ENCODE results near the gene CORO1C.

CORO1C gene

GRCh38 chr12:108606492-108606891 is 124.8 kb downstream of the CORO1C start:
- Histone ChIP-seq H3K4me3 (no peak overlapping the region), H3K27ac (no peak overlapping the region)
- no peak for TF ChIP-seq CTCF (IDR thresholded peaks at IDR 0.05)
- no peak for DNase-seq (ENCODE audit: low spot score)

- no peak for DNase-seq (ENCODE audit: low spot score)
- no peak overlapping the region for H3K4me3 ChIP-seq
- no peak for TF ChIP-seq CTCF (IDR thresholded peaks at IDR 0.05)
- H3K27ac ChIP-seq: no peak overlapping the region
Observed at GRCh38 chr12:108605690-108606406, 125.5 kb downstream of the CORO1C start.

- H3K27ac ChIP-seq: no peak overlapping the region
- no peak for DNase-seq (ENCODE audit: low spot score)
- H3K4me3 ChIP-seq: no peak overlapping the region
- no peak for TF ChIP-seq CTCF (IDR thresholded peaks at IDR 0.05)
Observed at GRCh38 chr12:108605000-108605689, 126.2 kb downstream of the CORO1C start.

GRCh38 chr12:108604208-108604941 is 126.9 kb downstream of the CORO1C start:
- no peak for DNase-seq (ENCODE audit: low spot score)
- no peak for TF ChIP-seq CTCF (IDR thresholded peaks at IDR 0.05)
- Histone ChIP-seq H3K4me3 (no peak overlapping the region), H3K27ac (no peak overlapping the region)

- no peak for DNase-seq (ENCODE audit: low spot score)
- no peak overlapping the region for H3K4me3 ChIP-seq
- TF ChIP-seq CTCF (IDR thresholded peaks at IDR 0.05): no peak
- no peak overlapping the region for H3K27ac ChIP-seq
Observed at GRCh38 chr12:108603743-108604142, 127.6 kb downstream of the CORO1C start.

GRCh38 chr12:108602976-108603704 is 128.2 kb downstream of the CORO1C start:
- TF ChIP-seq CTCF (IDR thresholded peaks at IDR 0.05): no peak
- no peak overlapping the region for H3K4me3 ChIP-seq
- DNase-seq (ENCODE audit: low spot score): no peak
- H3K27ac ChIP-seq: no peak overlapping the region

All from coronary artery (tissue), 2 donors.